SH-SY5Y (cell line): ENCODE data around the gene INKA1.

Experiments used
- GATA2 ChIP-seq: IDR thresholded peaks from 2 replicates; pipeline ENCODE4 v1.6.1; 2011; ENCODE audit warnings: mild to moderate bottlenecking, low read depth, low read length
- GATA3 ChIP-seq: IDR thresholded peaks from 2 replicates; pipeline ENCODE4 v1.6.1; 2011; ENCODE audit warnings: low read depth, mild to moderate bottlenecking, low read length, moderate library complexity

GRCh38 chr3:49759226-49759625 lies 43.8 kb upstream of the INKA1 start:
- TF ChIP-seq GATA2 (no peak), GATA3 (no peak)
